Breast epithelium (tissue), 3 donors: ENCODE data around the gene USP1.

Experiments used
- POLR2A ChIP-seq: fragments of 450-650 bp; IDR thresholded peaks from one replicate; pipeline ENCODE4 v1.6.1; 2016; ENCODE audit warnings: antibody characterized with exemption, mild to moderate bottlenecking, moderate library complexity
- TF ChIP-seq, protein P1 (sequence below), 3 donors: fragments of 450-650 bp; IDR thresholded peaks; one replicate each; pipeline ENCODE4 v1.5.1; 2016 to 2017; ENCODE audit warnings: antibody characterized with exemption in 3 of 3, mild to moderate bottlenecking in 3 of 3, moderate library complexity in 3 of 3

GRCh38 chr1:62493656-62494055, 56.8 kb downstream of the USP1 start:
- TF ChIP-seq, protein P1, sequence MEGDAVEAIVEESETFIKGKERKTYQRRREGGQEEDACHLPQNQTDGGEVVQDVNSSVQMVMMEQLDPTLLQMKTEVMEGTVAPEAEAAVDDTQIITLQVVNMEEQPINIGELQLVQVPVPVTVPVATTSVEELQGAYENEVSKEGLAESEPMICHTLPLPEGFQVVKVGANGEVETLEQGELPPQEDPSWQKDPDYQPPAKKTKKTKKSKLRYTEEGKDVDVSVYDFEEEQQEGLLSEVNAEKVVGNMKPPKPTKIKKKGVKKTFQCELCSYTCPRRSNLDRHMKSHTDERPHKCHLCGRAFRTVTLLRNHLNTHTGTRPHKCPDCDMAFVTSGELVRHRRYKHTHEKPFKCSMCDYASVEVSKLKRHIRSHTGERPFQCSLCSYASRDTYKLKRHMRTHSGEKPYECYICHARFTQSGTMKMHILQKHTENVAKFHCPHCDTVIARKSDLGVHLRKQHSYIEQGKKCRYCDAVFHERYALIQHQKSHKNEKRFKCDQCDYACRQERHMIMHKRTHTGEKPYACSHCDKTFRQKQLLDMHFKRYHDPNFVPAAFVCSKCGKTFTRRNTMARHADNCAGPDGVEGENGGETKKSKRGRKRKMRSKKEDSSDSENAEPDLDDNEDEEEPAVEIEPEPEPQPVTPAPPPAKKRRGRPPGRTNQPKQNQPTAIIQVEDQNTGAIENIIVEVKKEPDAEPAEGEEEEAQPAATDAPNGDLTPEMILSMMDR (IDR thresholded peaks at IDR 0.05) = no peak
- no peak for TF ChIP-seq POLR2A
